ENCODE measurements around the gene C1QTNF7. TPM values are rescaled to one million over a fixed set of nuclear protein-coding genes. Genes with fewer than 3 reads are reported as not detected.

Gene C1QTNF7, protein sequence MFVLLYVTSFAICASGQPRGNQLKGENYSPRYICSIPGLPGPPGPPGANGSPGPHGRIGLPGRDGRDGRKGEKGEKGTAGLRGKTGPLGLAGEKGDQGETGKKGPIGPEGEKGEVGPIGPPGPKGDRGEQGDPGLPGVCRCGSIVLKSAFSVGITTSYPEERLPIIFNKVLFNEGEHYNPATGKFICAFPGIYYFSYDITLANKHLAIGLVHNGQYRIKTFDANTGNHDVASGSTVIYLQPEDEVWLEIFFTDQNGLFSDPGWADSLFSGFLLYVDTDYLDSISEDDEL
- total RNA-seq (2014; rRNA removed; shearing (Covaris generic)) = not detected in 2 replicates

GRCh38 chr4:15427701-15428100 lies at the start of gene C1QTNF7:
TSS of gene C1QTNF7 (plus strand) at chr4:15428033. CDS start at chr4:15435744, 7,711 bp downstream.
- Histone ChIP-seq H3K9me3 (replicated peaks) (no peaks in the 10 kb centered on the region), H3K27me3 (replicated peaks) (no peaks in the 10 kb centered on the region), H3K4me1 (replicated peaks) (no peaks in the 10 kb centered on the region), H3K27ac (no peak within 1 kb of the TSS), H3K4me3 (no peak within 1 kb of the TSS), H3K36me3 (no peaks in the 10 kb centered on the region)
- DNase-seq (ENCODE audit: low read depth in 1 of 2, low spot score in 2 of 2) = no peak

DNA sequence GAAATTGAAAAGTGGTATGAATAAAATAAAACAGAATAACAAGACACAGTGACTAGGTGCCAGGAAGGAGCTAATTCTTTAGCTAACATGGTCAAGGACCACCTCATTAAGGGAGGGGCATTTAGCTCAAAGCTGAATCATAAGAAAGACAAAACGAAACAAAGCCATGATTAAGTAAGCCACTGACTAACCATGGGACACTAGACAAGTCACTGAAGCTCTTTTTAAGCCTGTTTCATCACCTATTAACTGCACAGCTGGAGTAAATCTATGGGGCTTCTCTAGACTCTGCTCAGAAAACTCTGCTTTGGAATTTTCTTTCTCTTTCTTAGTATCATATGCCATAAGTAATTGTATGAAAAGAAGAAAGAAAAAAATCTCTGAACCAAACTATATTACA lies 49.8 kb upstream of the C1QTNF7 start:
- no peak overlapping the region for H3K27ac ChIP-seq
- peak in 1 of 2 experiments; percentile 7 for DNase-seq (ENCODE audit: low read depth in 1 of 2, low spot score in 2 of 2)
- H3K27me3 ChIP-seq (replicated peaks) = no peaks in the 10 kb centered on the region
- H3K4me1 ChIP-seq (replicated peaks) = peaks cover 25% of the 10 kb centered on the region
- H3K4me3 ChIP-seq = no peak overlapping the region
- no peaks in the 10 kb centered on the region for H3K36me3 ChIP-seq
- H3K9me3 ChIP-seq (replicated peaks) = no peaks in the 10 kb centered on the region

GRCh38 chr4:15378493-15378892 lies 49.3 kb upstream of the C1QTNF7 start:
- Histone ChIP-seq H3K9me3 (replicated peaks) (no peaks in the 10 kb centered on the region), H3K27ac (no peak overlapping the region), H3K4me3 (no peak overlapping the region), H3K36me3 (no peaks in the 10 kb centered on the region), H3K4me1 (replicated peaks) (peaks cover 25% of the 10 kb centered on the region), H3K27me3 (replicated peaks) (no peaks in the 10 kb centered on the region)
- DNase-seq (ENCODE audit: low read depth in 1 of 2, low spot score in 2 of 2) = no peak

DNA sequence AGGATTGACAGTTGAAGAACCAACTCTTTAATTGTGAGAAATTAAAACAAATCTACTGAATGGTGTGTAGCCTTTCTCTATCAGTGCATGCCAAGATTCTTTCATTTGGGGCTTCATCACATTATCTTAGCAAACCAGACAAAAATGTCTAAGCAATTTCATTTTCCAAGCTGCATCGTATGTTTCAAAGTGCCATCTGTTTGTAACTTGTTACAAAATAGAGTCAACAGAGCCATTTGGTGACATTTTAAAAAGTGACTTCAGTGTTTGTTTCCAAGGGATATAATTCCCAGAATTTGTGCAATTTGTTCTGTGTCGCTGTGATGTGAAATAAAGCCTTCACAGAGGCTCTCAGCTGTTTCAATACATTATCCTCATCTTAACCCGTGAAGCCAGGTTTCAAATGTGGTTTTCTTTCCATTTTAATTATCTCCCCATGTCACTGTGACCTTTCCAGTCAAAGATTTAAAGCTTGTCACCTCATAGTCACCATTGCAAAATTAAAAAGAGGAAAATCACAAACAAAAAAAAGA lies 46.0 kb upstream of the C1QTNF7 start:
- Histone ChIP-seq H3K27me3 (replicated peaks) (no peaks in the 10 kb centered on the region), H3K27ac (no peak overlapping the region), H3K4me3 (no peak overlapping the region), H3K4me1 (replicated peaks) (peaks cover 13% of the 10 kb centered on the region), H3K36me3 (no peaks in the 10 kb centered on the region), H3K9me3 (replicated peaks) (no peaks in the 10 kb centered on the region)
- DNase-seq (ENCODE audit: low read depth in 1 of 2, low spot score in 2 of 2) = no peak

- Histone ChIP-seq H3K4me1 (replicated peaks) (peaks cover 4% of the 10 kb centered on the region), H3K36me3 (no peaks in the 10 kb centered on the region), H3K9me3 (replicated peaks) (no peaks in the 10 kb centered on the region), H3K27ac (no peak overlapping the region), H3K27me3 (replicated peaks) (no peaks in the 10 kb centered on the region), H3K4me3 (no peak overlapping the region)
- DNase-seq (ENCODE audit: low read depth in 1 of 2, low spot score in 2 of 2) = no peak
Observed at GRCh38 chr4:15382669-15383273, 45.1 kb upstream of the C1QTNF7 start.

DNA sequence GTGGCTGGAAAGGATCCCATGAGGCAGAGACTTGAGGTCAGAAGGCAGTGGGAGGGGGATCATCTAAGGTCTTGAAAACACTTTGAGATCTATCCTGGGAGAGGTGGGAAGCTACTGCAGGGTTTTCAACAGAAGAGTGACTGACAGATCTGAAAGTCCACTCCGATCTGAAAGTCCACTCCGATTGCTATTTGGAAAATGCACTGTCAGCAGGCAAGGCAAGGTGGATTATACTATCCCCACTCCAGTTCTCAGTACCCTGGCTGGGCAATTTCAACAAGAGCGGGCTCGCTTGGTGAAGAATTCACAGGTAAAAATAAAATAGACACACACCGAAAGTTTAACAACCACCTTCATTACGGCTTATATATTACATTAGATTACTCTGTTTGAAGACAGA lies 42.3 kb upstream of the C1QTNF7 start:
- H3K27ac ChIP-seq = no peak overlapping the region
- no peaks in the 10 kb centered on the region for H3K36me3 ChIP-seq
- H3K4me1 ChIP-seq (replicated peaks) = no peaks in the 10 kb centered on the region
- H3K9me3 ChIP-seq (replicated peaks) = no peaks in the 10 kb centered on the region
- H3K4me3 ChIP-seq = no peak overlapping the region
- H3K27me3 ChIP-seq (replicated peaks) = no peaks in the 10 kb centered on the region
- DNase-seq (ENCODE audit: low read depth in 1 of 2, low spot score in 2 of 2) = no peak

DNA sequence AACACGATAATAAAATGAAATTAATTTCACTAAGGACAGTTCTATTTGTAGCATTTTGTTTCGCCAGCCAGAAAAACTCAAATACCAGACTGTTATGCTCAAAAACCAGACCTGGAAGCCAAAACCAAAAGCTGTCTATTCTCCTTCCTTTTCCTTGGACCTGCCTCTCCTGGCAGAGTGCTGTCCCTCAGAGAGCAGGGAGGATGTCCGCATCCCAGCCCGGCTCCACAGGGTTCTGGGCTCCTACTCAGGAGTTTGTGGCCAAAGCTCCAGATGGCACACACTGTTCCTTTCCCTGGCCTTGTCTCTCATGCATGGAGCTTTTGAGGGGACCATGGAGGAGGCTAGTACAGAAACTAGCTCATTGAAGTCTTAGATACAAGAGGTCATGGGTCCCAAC lies 41.9 kb upstream of the C1QTNF7 start:
- no peaks in the 10 kb centered on the region for H3K36me3 ChIP-seq
- no peaks in the 10 kb centered on the region for H3K27me3 ChIP-seq (replicated peaks)
- no peaks in the 10 kb centered on the region for H3K9me3 ChIP-seq (replicated peaks)
- no peaks in the 10 kb centered on the region for H3K4me1 ChIP-seq (replicated peaks)
- H3K4me3 ChIP-seq = no peak overlapping the region
- H3K27ac ChIP-seq = no peak overlapping the region
- DNase-seq (ENCODE audit: low read depth in 1 of 2, low spot score in 2 of 2) = no peak

GRCh38 chr4:15390494-15390893 lies 37.3 kb upstream of the C1QTNF7 start:
- DNase-seq (ENCODE audit: low read depth in 1 of 2, low spot score in 2 of 2) = no peak
- H3K27ac ChIP-seq = no peak overlapping the region
- H3K9me3 ChIP-seq (replicated peaks) = no peaks in the 10 kb centered on the region
- no peaks in the 10 kb centered on the region for H3K36me3 ChIP-seq
- H3K4me1 ChIP-seq (replicated peaks) = no peaks in the 10 kb centered on the region
- H3K27me3 ChIP-seq (replicated peaks) = no peaks in the 10 kb centered on the region
- H3K4me3 ChIP-seq = no peak overlapping the region

GRCh38 chr4:15392053-15392805 lies 35.6 kb upstream of the C1QTNF7 start:
- H3K9me3 ChIP-seq (replicated peaks) = no peaks in the 10 kb centered on the region
- no peaks in the 10 kb centered on the region for H3K27me3 ChIP-seq (replicated peaks)
- H3K36me3 ChIP-seq = no peaks in the 10 kb centered on the region
- no peak overlapping the region for H3K27ac ChIP-seq
- H3K4me3 ChIP-seq = no peak overlapping the region
- H3K4me1 ChIP-seq (replicated peaks) = no peaks in the 10 kb centered on the region
- DNase-seq (ENCODE audit: low read depth in 1 of 2, low spot score in 2 of 2) = no peak

- no peak for DNase-seq (ENCODE audit: low read depth in 1 of 2, low spot score in 2 of 2)
- Histone ChIP-seq H3K4me3 (no peak overlapping the region), H3K9me3 (replicated peaks) (no peaks in the 10 kb centered on the region), H3K4me1 (replicated peaks) (peaks cover 10% of the 10 kb centered on the region), H3K27me3 (replicated peaks) (no peaks in the 10 kb centered on the region), H3K27ac (no peak overlapping the region), H3K36me3 (no peaks in the 10 kb centered on the region)
Observed at GRCh38 chr4:15395311-15395710, 32.5 kb upstream of the C1QTNF7 start.

DNA sequence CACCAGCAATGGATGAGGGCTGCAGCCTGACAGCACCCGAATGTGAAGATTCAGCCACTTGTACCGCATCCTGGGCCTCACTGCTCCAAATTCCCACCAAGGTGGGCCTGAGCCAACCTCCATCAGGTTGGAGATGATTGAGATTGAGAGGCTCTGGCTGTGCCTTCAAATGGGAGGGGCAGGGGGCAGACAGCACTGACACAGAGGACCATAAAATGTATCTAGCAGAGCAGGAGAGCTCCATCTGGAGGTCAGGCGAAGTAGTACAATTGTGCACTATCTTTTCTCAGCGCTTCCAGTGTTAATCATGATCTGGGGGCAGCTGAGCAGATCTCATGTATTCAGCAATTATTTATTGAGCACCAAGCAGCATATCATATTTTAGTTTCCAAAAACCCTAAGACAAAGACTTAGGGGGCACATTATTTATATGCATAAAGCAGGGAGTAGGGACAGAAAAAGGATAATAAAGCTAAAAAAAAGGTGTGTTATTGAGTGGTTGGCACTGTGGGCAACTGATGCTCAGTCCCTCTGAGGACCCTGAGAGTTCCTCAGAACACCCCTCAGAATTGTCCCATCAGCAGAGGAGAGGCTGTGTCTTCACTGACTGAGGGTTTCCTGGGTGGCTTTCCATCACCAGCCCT lies 31.6 kb upstream of the C1QTNF7 start:
- Histone ChIP-seq H3K4me3 (no peak overlapping the region), H3K27me3 (replicated peaks) (no peaks in the 10 kb centered on the region), H3K4me1 (replicated peaks) (peaks cover 20% of the 10 kb centered on the region), H3K36me3 (no peaks in the 10 kb centered on the region), H3K27ac (no peak overlapping the region), H3K9me3 (replicated peaks) (no peaks in the 10 kb centered on the region)
- peak in 1 of 2 experiments; percentile 49 for DNase-seq (ENCODE audit: low read depth in 1 of 2, low spot score in 2 of 2)

GRCh38 chr4:15398001-15398400 lies 29.8 kb upstream of the C1QTNF7 start:
- DNase-seq (ENCODE audit: low read depth in 1 of 2, low spot score in 2 of 2) = no peak
- H3K36me3 ChIP-seq = no peaks in the 10 kb centered on the region
- H3K9me3 ChIP-seq (replicated peaks) = no peaks in the 10 kb centered on the region
- H3K4me1 ChIP-seq (replicated peaks) = peaks cover 33% of the 10 kb centered on the region
- H3K4me3 ChIP-seq = no peak overlapping the region
- H3K27me3 ChIP-seq (replicated peaks) = no peaks in the 10 kb centered on the region
- no peak overlapping the region for H3K27ac ChIP-seq

DNA sequence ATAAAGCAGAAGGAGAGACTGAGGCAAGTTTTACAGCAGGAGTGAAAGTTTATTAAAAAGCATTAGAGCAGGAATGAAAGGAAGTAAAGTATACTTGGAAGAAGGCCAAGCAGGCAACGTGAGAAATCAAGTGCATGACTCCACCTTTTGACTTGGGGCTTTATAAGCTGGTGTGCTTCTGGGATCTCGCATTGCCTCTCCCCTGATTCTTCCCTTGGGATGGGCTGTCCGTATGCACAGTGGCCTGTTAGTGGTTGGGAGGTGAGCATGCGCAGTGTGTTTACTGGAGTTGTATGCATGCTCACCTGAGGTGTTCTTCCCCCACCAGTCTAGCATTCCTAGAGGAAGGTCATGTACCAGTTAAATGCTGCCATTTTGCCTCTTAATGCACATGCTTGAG lies 29.1 kb upstream of the C1QTNF7 start:
- no peak for DNase-seq (ENCODE audit: low read depth in 1 of 2, low spot score in 2 of 2)
- Histone ChIP-seq H3K4me3 (no peak overlapping the region), H3K27ac (no peak overlapping the region), H3K27me3 (replicated peaks) (no peaks in the 10 kb centered on the region), H3K4me1 (replicated peaks) (peaks cover 33% of the 10 kb centered on the region), H3K9me3 (replicated peaks) (no peaks in the 10 kb centered on the region), H3K36me3 (no peaks in the 10 kb centered on the region)
